Lung (tissue), 12 donors: ENCODE data around the gene CPNE6. TPM values are rescaled to one million over a fixed set of nuclear protein-coding genes. Genes with fewer than 3 reads are reported as not detected.

ENCODE experiments used
- ATAC-seq: fragments of 200-7000 bp; cut with Tn5 transposase; one replicate; pipeline ENCODE4 v1.9.1; 2020; ENCODE audit warnings: moderate number of reproducible peaks; ENCODE audit not compliant: insufficient read depth, low FRiP score
- DNase-seq, 3 donors: peaks; one replicate each; pipeline ENCODE4 v3.0.0-alpha.2; 2013 to 2017
- H3K27ac ChIP-seq, 2 donors: one replicate each; pipeline ENCODE4 v1.5.1; 2013; ENCODE audit warnings: mild to moderate bottlenecking in 2 of 2, moderate library complexity in 2 of 2, control low read depth in 1 of 2, inconsistent platforms in 1 of 2, low read depth in 1 of 2, low read length in 1 of 2
- H3K27me3 ChIP-seq, 3 donors: one replicate each; pipeline ENCODE4 v1.5.1; 2013; ENCODE audit warnings: low read length in 2 of 3; ENCODE audit not compliant: control insufficient read depth in 3 of 3, insufficient read depth in 3 of 3
- H3K36me3 ChIP-seq, 4 donors: one replicate each; pipeline ENCODE4 v1.5.1; 2013; ENCODE audit warnings: low read length in 4 of 4, mild to moderate bottlenecking in 1 of 4, moderate library complexity in 1 of 4; ENCODE audit not compliant: control insufficient read depth in 4 of 4, insufficient read depth in 4 of 4
- H3K4me1 ChIP-seq, 5 donors: one replicate each; pipeline ENCODE4 v1.5.1; 2013; ENCODE audit warnings: low read length in 5 of 5, mild to moderate bottlenecking in 2 of 5, moderate library complexity in 1 of 5; ENCODE audit not compliant: control insufficient read depth in 5 of 5, insufficient read depth in 5 of 5
- H3K4me3 ChIP-seq: one replicate; pipeline ENCODE4 v1.5.1; 2013; ENCODE audit warnings: mild to moderate bottlenecking, control low read depth, moderate library complexity
- H3K9ac ChIP-seq, 2 donors: one replicate each; pipeline ENCODE4 v1.5.1; 2013; ENCODE audit warnings: low read length in 2 of 2, control low read depth in 1 of 2; ENCODE audit not compliant: insufficient read depth in 1 of 2
- H3K9me3 ChIP-seq, 4 donors: one replicate each; pipeline ENCODE4 v1.5.1; 2013; ENCODE audit warnings: low read length in 3 of 4, mild to moderate bottlenecking in 1 of 4, moderate library complexity in 1 of 4; ENCODE audit not compliant: control insufficient read depth in 4 of 4, insufficient read depth in 3 of 4
- CTCF ChIP-seq: IDR thresholded peaks from 2 replicates; pipeline ENCODE4 v1.5.1; 2012; ENCODE audit warnings: mild to moderate bottlenecking; ENCODE audit errors: control extremely low read depth, extremely low read depth
- WGBS, 2 donors: extraction: QIAGEN DNeasy Blood & Tissue Kit; methylation state at CpG; one replicate each; pipeline ENCODE4 v1.1.7; 2013; 5-methylcytosine and 5-hydroxymethylcytosine counted together
- polyA plus RNA-seq, 2 donors: library from polyadenylated mRNA; stranded (reverse); fragments of 200-250 nt; gene quantifications; one replicate each; pipeline ENCODE4 v1.2.1, GENCODE V29; 2013
- total RNA-seq, 2 donors: library from RNA; depleted of rRNA in 1 of 2; stranded (reverse); fragments of >200 nt in 1 of 2; gene quantifications; one replicate each; pipeline ENCODE4 v1.2.1, GENCODE V29; 2014 to 2021
- donor health status: control.
- donor health status: control.
- donor health status: Bipolar disorder and iron deficiency.
- donor health status: healthy.
- donor health status: DM: yes; HTN: yes; CAD: no.

The CPNE6 gene
- total and polyA plus RNA-seq, 4 donors = not detected

DNA sequence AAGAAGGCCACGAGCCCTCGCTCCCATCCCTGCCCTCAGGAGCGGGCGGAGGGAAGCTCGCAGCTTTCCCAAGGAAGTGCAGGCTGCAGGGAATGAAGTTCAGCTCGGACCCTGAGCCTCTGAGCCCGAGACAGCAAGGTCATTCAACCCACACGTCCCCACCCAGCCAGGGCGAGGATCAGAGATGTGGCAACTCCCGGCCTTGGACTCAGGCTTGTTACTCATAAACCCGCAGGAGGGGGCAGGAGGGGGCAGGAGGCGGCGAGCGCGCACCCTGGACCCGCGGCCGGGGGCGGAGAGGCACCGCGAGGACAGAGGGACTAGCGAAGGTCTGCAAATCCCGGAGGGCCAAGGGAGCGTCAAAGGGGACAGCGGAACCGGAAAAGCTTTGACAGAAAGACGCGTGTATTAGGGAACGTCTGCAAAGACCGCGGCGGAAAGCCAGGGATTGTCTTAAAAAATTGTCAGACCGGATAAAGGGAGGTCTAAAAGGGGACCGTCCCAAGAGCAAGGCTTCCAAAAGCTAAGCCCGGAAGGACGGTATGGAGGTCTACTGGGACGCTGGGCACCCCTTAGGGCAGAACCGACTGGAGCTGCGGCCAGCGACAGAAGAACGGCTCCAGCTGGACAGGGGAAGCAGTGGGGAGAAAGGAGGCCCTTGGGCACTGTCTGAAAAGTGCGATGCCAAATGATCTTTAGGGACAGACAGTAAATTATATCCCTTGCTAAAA, 42.6 kb downstream of the CPNE6 start:
- Histone ChIP-seq H3K27ac (peak overlapping the region; percentile 97 to 98), H3K4me1 (peaks cover 0 to 18% (median 7%) of the 10 kb centered on the region in 5 donors), H3K27me3 (no peaks in the 10 kb centered on the region), H3K36me3 (peaks cover 7 to 14% (median 12%) of the 10 kb centered on the region in 4 donors), H3K9me3 (no peaks in the 10 kb centered on the region), H3K4me3 (peak overlapping the region; percentile 55), H3K9ac (peak overlapping the region; percentile 65 to 79)
- no peak for TF ChIP-seq CTCF
- DNase-seq = peak; percentile 90 to 95 (median 95)
- 0% methylated on average over 42 of the region's 42 CpGs for WGBS, 2 donors
- ATAC-seq = peak; percentile 58

GRCh38 chr14:24114532-24115421, 43.4 kb downstream of the CPNE6 start, which contains the start of the genes DCAF11 and NRL:
Gene DCAF11, plus strand, starts transcription at chr14:24114777. Its CDS starts 818 bp downstream, at chr14:24115595.
Gene NRL, minus strand, starts transcription at chr14:24114949. Its CDS starts 32,101 bp downstream, at chr14:24082848.
- Histone ChIP-seq H3K4me3 (peak within 1 kb of the TSS; percentile 55), H3K27me3 (no peaks in the 10 kb centered on the region), H3K9me3 (no peaks in the 10 kb centered on the region), H3K27ac (peak within 1 kb of the TSS; percentile 97 to 98), H3K9ac (peak within 1 kb of the TSS; percentile 65 to 95), H3K36me3 (peaks cover 15 to 22% (median 15%) of the 10 kb centered on the region in 4 donors), H3K4me1 (peaks cover 0 to 18% (median 7%) of the 10 kb centered on the region in 5 donors)
- WGBS, 2 donors = 0% methylated on average over 65 of the region's 65 CpGs
- peak; percentile 99 to 100 (median 100) for DNase-seq
- no peak for TF ChIP-seq CTCF
- peak; percentile 95 for ATAC-seq

- peak overlapping the region; percentile 75 to 90 for H3K27ac ChIP-seq
- TF ChIP-seq CTCF = no peak
- peak overlapping the region; percentile 50 for H3K4me3 ChIP-seq
- DNase-seq (no peak), ATAC-seq (no peak)
- H3K9me3 ChIP-seq = no peaks in the 10 kb centered on the region
- H3K9ac ChIP-seq = peak overlapping the region; percentile 57 to 95
- peaks cover 0 to 18% (median 7%) of the 10 kb centered on the region in 5 donors for H3K4me1 ChIP-seq
- H3K36me3 ChIP-seq = peaks cover 16 to 26% (median 18%) of the 10 kb centered on the region in 4 donors
- no peaks in the 10 kb centered on the region for H3K27me3 ChIP-seq
- 2 to 3% methylated on average over 14 of the region's 14 CpGs for WGBS, 2 donors
Measured at GRCh38 chr14:24115422-24116127, 44.2 kb downstream of the CPNE6 start.
